ENCODE data around the gene CDK15.

CDK15 gene

DNA sequence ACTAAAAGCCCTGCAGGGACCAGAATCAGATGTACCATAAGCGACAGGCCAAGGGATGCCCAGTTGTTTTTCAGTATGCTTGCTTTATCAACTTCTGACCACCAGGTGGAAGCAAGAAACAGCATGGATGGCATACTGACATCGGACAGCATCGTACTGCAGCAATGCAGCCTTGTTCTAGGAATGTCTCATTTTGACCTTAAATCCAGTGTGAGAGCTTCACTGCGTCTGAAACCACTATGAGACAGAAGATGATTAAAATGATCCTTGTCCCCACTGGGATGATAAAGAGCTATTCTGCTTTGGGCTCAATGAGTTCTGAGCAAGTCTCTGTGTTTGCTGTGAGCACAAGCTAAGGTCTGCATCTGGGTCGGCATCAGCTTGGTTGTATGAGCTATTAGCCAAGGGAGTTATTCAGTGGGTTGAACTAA is 54.3 kb downstream of the CDK15 start:
- no peaks in the 10 kb centered on the region for H3K79me1 ChIP-seq (ENCODE audit: low read length)
- DNase-seq = peak; percentile 91
- no peak overlapping the region for H3K23ac ChIP-seq (ENCODE audit: low read length)
- H3K4me2 ChIP-seq (ENCODE audit: low read length) = no peak overlapping the region
- H3K36me3 ChIP-seq (ENCODE audit: control insufficient read depth, insufficient read depth, low read length) = no peaks in the 10 kb centered on the region
- no peak overlapping the region for H2BK5ac ChIP-seq (ENCODE audit: low read length)
- H2AK5ac ChIP-seq (ENCODE audit: low read length) = no peak overlapping the region
- peak overlapping the region; percentile 98 for H3K18ac ChIP-seq (ENCODE audit: low read length)
- peak overlapping the region; percentile 0 for H3K56ac ChIP-seq (ENCODE audit: low read length)
- H3K4ac ChIP-seq (ENCODE audit: low read depth, low read length) = no peak overlapping the region
- no peaks in the 10 kb centered on the region for H3K27me3 ChIP-seq (ENCODE audit: insufficient read depth, low read length, poor library complexity)
- H4K8ac ChIP-seq (ENCODE audit: low read depth, low read length) = no peak overlapping the region
- H3K9ac ChIP-seq (ENCODE audit: low read length) = no peak overlapping the region
- H3K27ac ChIP-seq (ENCODE audit: low read depth, low read length) = no peak overlapping the region
- no peaks in the 10 kb centered on the region for H3K79me2 ChIP-seq (ENCODE audit: control insufficient read depth, insufficient read depth, low read length)
- H3K4me3 ChIP-seq (ENCODE audit: low read length) = no peak overlapping the region
- peaks cover 8% of the 10 kb centered on the region for H3K4me1 ChIP-seq (ENCODE audit: control insufficient read depth, low read depth, low read length)
- H2BK15ac ChIP-seq (replicated peaks; ENCODE audit: low read depth) = peak overlapping the region; percentile 78
- no CpG with 5 or more reads among the region's 5 CpGs for WGBS (ENCODE audit: extremely low coverage, insufficient coverage, low lambda C conversion rate)
- no peak overlapping the region for H4K5ac ChIP-seq (ENCODE audit: low read length)
- H2BK120ac ChIP-seq (ENCODE audit: low read depth, low read length) = no peak overlapping the region

DNA sequence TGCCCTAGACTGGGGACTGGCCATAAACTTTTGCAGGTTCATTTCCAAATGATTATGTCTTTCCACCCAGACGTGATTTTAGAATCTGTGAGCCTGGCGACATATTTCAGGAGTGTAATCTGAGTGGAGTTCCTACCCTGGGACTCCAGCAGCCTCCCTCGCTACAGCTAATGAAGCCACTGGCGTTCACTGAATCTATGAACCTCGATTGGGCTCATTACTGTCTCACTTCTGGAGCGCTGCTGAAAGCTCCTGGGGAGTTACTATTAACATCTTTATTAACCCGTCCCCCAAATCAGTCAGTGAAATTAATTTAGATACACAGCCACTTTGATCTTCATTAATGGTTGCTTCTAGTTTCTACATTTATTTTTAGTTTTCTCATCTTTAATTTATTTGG is 56.5 kb downstream of the CDK15 start:
- peak overlapping the region; percentile 93 for H2BK15ac ChIP-seq (replicated peaks; ENCODE audit: low read depth)
- H3K79me2 ChIP-seq (ENCODE audit: control insufficient read depth, insufficient read depth, low read length) = no peaks in the 10 kb centered on the region
- no peak overlapping the region for H3K23ac ChIP-seq (ENCODE audit: low read length)
- peak overlapping the region; percentile 47 for H3K18ac ChIP-seq (ENCODE audit: low read length)
- H3K4me1 ChIP-seq (ENCODE audit: control insufficient read depth, low read depth, low read length) = peaks cover 14% of the 10 kb centered on the region
- no peak overlapping the region for H3K4me3 ChIP-seq (ENCODE audit: low read length)
- no peak overlapping the region for H3K9ac ChIP-seq (ENCODE audit: low read length)
- no peaks in the 10 kb centered on the region for H3K36me3 ChIP-seq (ENCODE audit: control insufficient read depth, insufficient read depth, low read length)
- H3K4ac ChIP-seq (ENCODE audit: low read depth, low read length) = peak overlapping the region; percentile 22
- H2AK5ac ChIP-seq (ENCODE audit: low read length) = no peak overlapping the region
- H2BK5ac ChIP-seq (ENCODE audit: low read length) = no peak overlapping the region
- peak overlapping the region; percentile 46 for H3K56ac ChIP-seq (ENCODE audit: low read length)
- no CpG with 5 or more reads among the region's 7 CpGs for WGBS (ENCODE audit: extremely low coverage, insufficient coverage, low lambda C conversion rate)
- no peak overlapping the region for H3K27ac ChIP-seq (ENCODE audit: low read depth, low read length)
- peak overlapping the region; percentile 48 for H2BK120ac ChIP-seq (ENCODE audit: low read depth, low read length)
- H3K4me2 ChIP-seq (ENCODE audit: low read length) = no peak overlapping the region
- H3K27me3 ChIP-seq (ENCODE audit: insufficient read depth, low read length, poor library complexity) = no peaks in the 10 kb centered on the region
- H3K79me1 ChIP-seq (ENCODE audit: low read length) = no peaks in the 10 kb centered on the region
- DNase-seq = no peak
- H4K5ac ChIP-seq (ENCODE audit: low read length) = no peak overlapping the region
- no peak overlapping the region for H4K8ac ChIP-seq (ENCODE audit: low read depth, low read length)

DNA sequence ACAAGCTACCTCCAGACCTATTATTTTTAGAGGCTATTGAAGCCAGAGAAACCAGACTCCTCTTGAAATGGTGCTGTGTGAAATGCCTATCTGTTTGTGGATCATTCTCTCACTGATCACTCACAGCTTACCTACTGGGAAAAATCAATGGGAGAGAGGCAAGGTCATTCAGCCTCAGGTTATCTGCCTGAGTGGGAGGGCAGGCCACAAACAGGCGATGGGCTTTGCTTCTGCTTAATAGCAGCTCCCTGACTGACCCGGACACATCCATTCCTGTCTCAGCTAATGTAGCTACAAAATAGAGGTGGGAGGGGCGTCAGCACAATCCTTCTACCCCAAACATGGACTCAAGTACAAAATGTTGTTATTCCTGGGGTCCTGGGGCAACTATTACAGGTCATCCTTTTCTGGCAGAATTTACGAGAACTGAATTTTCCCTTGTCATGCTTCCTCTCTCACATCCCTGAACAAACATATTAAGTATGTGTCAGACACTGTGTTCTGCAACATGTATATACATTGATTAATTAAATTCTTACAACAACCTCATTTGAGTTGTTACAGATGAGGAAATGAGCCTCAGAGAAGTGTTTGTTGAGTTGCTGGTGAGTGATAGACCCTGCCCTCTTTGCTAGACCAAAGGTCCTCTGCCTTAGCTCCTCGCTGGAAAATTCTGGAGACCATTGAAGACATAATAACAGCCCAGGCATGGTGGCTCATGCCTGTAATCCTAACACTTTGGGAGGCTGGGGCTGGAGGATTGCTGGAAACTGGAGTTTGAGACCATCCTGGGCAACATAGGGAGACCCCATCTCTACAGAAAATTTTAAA is 60.5 kb downstream of the CDK15 start:
- Histone ChIP-seq H4K8ac (ENCODE audit: low read depth, low read length) (no peak overlapping the region), H3K36me3 (ENCODE audit: control insufficient read depth, insufficient read depth, low read length) (no peaks in the 10 kb centered on the region), H2AK5ac (ENCODE audit: low read length) (no peak overlapping the region), H2BK5ac (ENCODE audit: low read length) (peak overlapping the region; percentile 48), H3K9ac (ENCODE audit: low read length) (peak overlapping the region; percentile 22), H3K23ac (ENCODE audit: low read length) (no peak overlapping the region), H3K79me2 (ENCODE audit: control insufficient read depth, insufficient read depth, low read length) (no peaks in the 10 kb centered on the region), H3K4ac (ENCODE audit: low read depth, low read length) (no peak overlapping the region), H2BK120ac (ENCODE audit: low read depth, low read length) (no peak overlapping the region), H4K5ac (ENCODE audit: low read length) (no peak overlapping the region), H3K27ac (ENCODE audit: low read depth, low read length) (peak overlapping the region; percentile 25), H2BK15ac (replicated peaks; ENCODE audit: low read depth) (no peak overlapping the region), H3K79me1 (ENCODE audit: low read length) (no peaks in the 10 kb centered on the region), H3K27me3 (ENCODE audit: insufficient read depth, low read length, poor library complexity) (no peaks in the 10 kb centered on the region), H3K4me2 (ENCODE audit: low read length) (no peak overlapping the region), H3K56ac (ENCODE audit: low read length) (peak overlapping the region; percentile 71), H3K18ac (ENCODE audit: low read length) (peak overlapping the region; percentile 78), H3K4me1 (ENCODE audit: control insufficient read depth, low read depth, low read length) (peaks cover 5% of the 10 kb centered on the region), H3K4me3 (ENCODE audit: low read length) (no peak overlapping the region)
- no CpG with 5 or more reads among the region's 5 CpGs for WGBS (ENCODE audit: extremely low coverage, insufficient coverage, low lambda C conversion rate)
- peak; percentile 91 for DNase-seq

DNA sequence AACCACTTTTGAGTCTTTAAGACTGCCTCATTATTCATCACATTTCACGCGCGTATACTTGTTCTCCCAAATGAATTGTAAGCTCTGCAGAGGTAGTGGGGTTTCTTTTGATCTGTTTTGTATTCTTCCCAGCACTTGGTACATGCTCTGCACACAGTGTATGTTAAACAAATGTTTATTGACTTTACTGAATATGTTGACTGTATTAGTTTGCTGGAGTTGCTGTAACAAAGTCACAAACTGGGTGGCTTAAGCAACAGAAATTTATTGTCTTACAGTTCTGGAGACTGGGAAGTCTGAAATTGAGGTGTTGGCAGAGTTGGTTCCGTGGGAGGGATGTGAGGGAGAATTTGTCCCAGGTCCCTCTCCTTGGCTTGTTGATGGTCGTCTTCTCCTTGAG is 65.1 kb downstream of the CDK15 start:
- Histone ChIP-seq H3K9ac (ENCODE audit: low read length) (no peak overlapping the region), H3K79me2 (ENCODE audit: control insufficient read depth, insufficient read depth, low read length) (no peaks in the 10 kb centered on the region), H3K23ac (ENCODE audit: low read length) (no peak overlapping the region), H2AK5ac (ENCODE audit: low read length) (no peak overlapping the region), H3K4me3 (ENCODE audit: low read length) (no peak overlapping the region), H3K79me1 (ENCODE audit: low read length) (no peaks in the 10 kb centered on the region), H3K4ac (ENCODE audit: low read depth, low read length) (no peak overlapping the region), H3K36me3 (ENCODE audit: control insufficient read depth, insufficient read depth, low read length) (no peaks in the 10 kb centered on the region), H2BK15ac (replicated peaks; ENCODE audit: low read depth) (peak overlapping the region; percentile 27), H2BK120ac (ENCODE audit: low read depth, low read length) (no peak overlapping the region), H3K4me1 (ENCODE audit: control insufficient read depth, low read depth, low read length) (peaks cover 4% of the 10 kb centered on the region), H3K56ac (ENCODE audit: low read length) (no peak overlapping the region), H3K27me3 (ENCODE audit: insufficient read depth, low read length, poor library complexity) (no peaks in the 10 kb centered on the region), H3K18ac (ENCODE audit: low read length) (peak overlapping the region; percentile 28), H2BK5ac (ENCODE audit: low read length) (no peak overlapping the region), H3K27ac (ENCODE audit: low read depth, low read length) (no peak overlapping the region), H4K8ac (ENCODE audit: low read depth, low read length) (no peak overlapping the region), H3K4me2 (ENCODE audit: low read length) (no peak overlapping the region), H4K5ac (ENCODE audit: low read length) (no peak overlapping the region)
- no CpG with 5 or more reads among the region's 5 CpGs for WGBS (ENCODE audit: extremely low coverage, insufficient coverage, low lambda C conversion rate)
- no peak for DNase-seq

DNA sequence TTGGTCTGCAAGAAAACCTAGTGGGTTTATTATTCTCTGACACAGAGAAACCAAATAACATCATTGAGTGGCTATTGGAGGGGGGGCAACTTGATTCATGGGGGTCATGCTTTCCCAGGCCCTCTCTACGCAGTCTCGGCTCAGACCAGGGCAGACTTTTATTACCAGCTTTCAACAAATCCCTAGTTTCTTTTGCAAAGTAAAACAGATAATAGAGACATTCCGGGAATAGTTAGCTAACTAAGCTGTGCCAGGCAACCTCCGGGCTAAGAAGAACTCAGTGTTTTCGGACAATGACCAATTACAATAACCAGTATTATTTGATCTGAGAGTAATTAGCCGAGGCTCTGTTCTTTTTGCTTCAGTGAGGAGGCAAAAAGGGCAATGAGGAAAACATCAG is 66.3 kb downstream of the CDK15 start:
- H3K27ac ChIP-seq (ENCODE audit: low read depth, low read length) = no peak overlapping the region
- WGBS (ENCODE audit: extremely low coverage, insufficient coverage, low lambda C conversion rate) = no CpG with 5 or more reads among the region's 6 CpGs

More for the DNA sequence above, 66.3 kb downstream of the CDK15 start:
- no peak overlapping the region for H2BK120ac ChIP-seq (ENCODE audit: low read depth, low read length)
- no peak overlapping the region for H3K56ac ChIP-seq (ENCODE audit: low read length)
- no peak overlapping the region for H3K23ac ChIP-seq (ENCODE audit: low read length)
- H2BK5ac ChIP-seq (ENCODE audit: low read length) = no peak overlapping the region
- no peaks in the 10 kb centered on the region for H3K27me3 ChIP-seq (ENCODE audit: insufficient read depth, low read length, poor library complexity)
- no peak for DNase-seq
- no peak overlapping the region for H3K4me2 ChIP-seq (ENCODE audit: low read length)
- H4K8ac ChIP-seq (ENCODE audit: low read depth, low read length) = no peak overlapping the region
- no peak overlapping the region for H3K4me3 ChIP-seq (ENCODE audit: low read length)
- peak overlapping the region; percentile 84 for H3K4ac ChIP-seq (ENCODE audit: low read depth, low read length)
- no peak overlapping the region for H4K5ac ChIP-seq (ENCODE audit: low read length)
- no peak overlapping the region for H3K9ac ChIP-seq (ENCODE audit: low read length)
- no peak overlapping the region for H2AK5ac ChIP-seq (ENCODE audit: low read length)
- no peaks in the 10 kb centered on the region for H3K36me3 ChIP-seq (ENCODE audit: control insufficient read depth, insufficient read depth, low read length)
- H3K79me2 ChIP-seq (ENCODE audit: control insufficient read depth, insufficient read depth, low read length) = no peaks in the 10 kb centered on the region
- no peaks in the 10 kb centered on the region for H3K4me1 ChIP-seq (ENCODE audit: control insufficient read depth, low read depth, low read length)
- H3K79me1 ChIP-seq (ENCODE audit: low read length) = no peaks in the 10 kb centered on the region
- H3K18ac ChIP-seq (ENCODE audit: low read length) = peak overlapping the region; percentile 76
- H2BK15ac ChIP-seq (replicated peaks; ENCODE audit: low read depth) = peak overlapping the region; percentile 97
